ENCODE results near the gene PPP1R12A. TPM values are rescaled to one million over a fixed set of nuclear protein-coding genes. Genes with fewer than 3 reads are reported as not detected.
A peak's percentile ranks its signal among the peaks of the same experiment; 100 is the strongest.

The PPP1R12A gene
- polyA plus RNA-seq, 4 donors: 69.7 to 94.2 (median 88.2) TPM

- no peak for DNase-seq (ENCODE audit: low read depth in 4 of 4, low spot score in 3 of 4)
Observed at GRCh38 chr12:79936670-79937069, 1.8 kb upstream of the PPP1R12A start.

- peak in 1 of 4 donors; percentile 28 for DNase-seq (ENCODE audit: low read depth in 4 of 4, low spot score in 3 of 4)
Observed at GRCh38 chr12:79935624-79936345, 888 bp upstream of the PPP1R12A start.

- DNase-seq (ENCODE audit: low read depth in 4 of 4, low spot score in 3 of 4): peak in 3 of 4 donors; percentile 43 to 59 (median 45)
Observed at GRCh38 chr12:79934281-79935020, 446 bp downstream of the PPP1R12A start.

GRCh38 chr12:79933532-79934264, 1.2 kb downstream of the PPP1R12A start:
- DNase-seq (ENCODE audit: low read depth in 4 of 4, low spot score in 3 of 4): peak in 1 of 4 donors; percentile 21

- DNase-seq (ENCODE audit: low read depth in 4 of 4, low spot score in 3 of 4): no peak
Observed at GRCh38 chr12:79933043-79933442, 1.9 kb downstream of the PPP1R12A start.

- DNase-seq (ENCODE audit: low read depth in 4 of 4, low spot score in 3 of 4): no peak
Observed at GRCh38 chr12:79932357-79932756, 2.5 kb downstream of the PPP1R12A start.

GRCh38 chr12:79929065-79929464, 5.8 kb downstream of the PPP1R12A start:
- DNase-seq (ENCODE audit: low read depth in 4 of 4, low spot score in 3 of 4): no peak

GRCh38 chr12:79927772-79928474, 7.0 kb downstream of the PPP1R12A start:
- no peak for DNase-seq (ENCODE audit: low read depth in 4 of 4, low spot score in 3 of 4)

GRCh38 chr12:79926951-79927350, 7.9 kb downstream of the PPP1R12A start:
- DNase-seq (ENCODE audit: low read depth in 4 of 4, low spot score in 3 of 4): no peak

GRCh38 chr12:79925492-79925891, 9.4 kb downstream of the PPP1R12A start:
- no peak for DNase-seq (ENCODE audit: low read depth in 4 of 4, low spot score in 3 of 4)

- no peak for DNase-seq (ENCODE audit: low read depth in 4 of 4, low spot score in 3 of 4)
Observed at GRCh38 chr12:79921786-79922185, 13.1 kb downstream of the PPP1R12A start.

GRCh38 chr12:79920421-79921238, 14.3 kb downstream of the PPP1R12A start:
- no peak for DNase-seq (ENCODE audit: low read depth in 4 of 4, low spot score in 3 of 4)

- DNase-seq (ENCODE audit: low read depth in 4 of 4, low spot score in 3 of 4): no peak
Observed at GRCh38 chr12:79919762-79920161, 15.1 kb downstream of the PPP1R12A start.

- no peak for DNase-seq (ENCODE audit: low read depth in 4 of 4, low spot score in 3 of 4)
Observed at GRCh38 chr12:79916826-79917225, 18.1 kb downstream of the PPP1R12A start.

GRCh38 chr12:79911889-79912656, 22.8 kb downstream of the PPP1R12A start:
- no peak for DNase-seq (ENCODE audit: low read depth in 4 of 4, low spot score in 3 of 4)

GRCh38 chr12:79908366-79908765, 26.5 kb downstream of the PPP1R12A start:
- no peak for DNase-seq (ENCODE audit: low read depth in 4 of 4, low spot score in 3 of 4)

- DNase-seq (ENCODE audit: low read depth in 4 of 4, low spot score in 3 of 4): no peak
Observed at GRCh38 chr12:79901506-79901905, 33.4 kb downstream of the PPP1R12A start.

GRCh38 chr12:79900951-79901350, 33.9 kb downstream of the PPP1R12A start:
- no peak for DNase-seq (ENCODE audit: low read depth in 4 of 4, low spot score in 3 of 4)

- no peak for DNase-seq (ENCODE audit: low read depth in 4 of 4, low spot score in 3 of 4)
Observed at GRCh38 chr12:79900199-79900598, 34.7 kb downstream of the PPP1R12A start.
